Measurements from ENCODE around the gene PCID2.
A peak's percentile ranks its signal among the peaks of the same experiment; 100 is the strongest.

GRCh38 chr13:113245849-113246796, 37.7 kb upstream of the PCID2 start:
- TF ChIP-seq CTCF (IDR thresholded peaks at IDR 0.05; ENCODE audit: low read length): peak; percentile 12; the same call in 1 of the 2 replicates
- no peak for TF ChIP-seq EZH2 (IDR thresholded peaks at IDR 0.05; ENCODE audit: borderline replicate concordance, low read length)

All from OCI-LY1 (cell line).